Ovary (tissue), 3 donors: ENCODE data around the gene DYNC1H1.

Experiments used
- CTCF ChIP-seq, 3 donors: fragments of 450-650 bp in 2 of 3; fragments of 200-600 bp in 1 of 3; IDR thresholded peaks; one replicate each; pipeline versions ENCODE4 v1.5.1 to v1.8.0; 2016 to 2022; ENCODE audit warnings: antibody characterized with exemption in 3 of 3, mild to moderate bottlenecking in 1 of 3
- EP300 ChIP-seq: sonication (generic); formaldehyde crosslinking; IDR thresholded peaks from one replicate; pipeline ENCODE4 v1.6.1; 2017; ENCODE audit warnings: antibody characterized with exemption
- POLR2A ChIP-seq: fragments of 450-650 bp; IDR thresholded peaks from one replicate; pipeline ENCODE4 v1.6.1; 2017; ENCODE audit warnings: antibody characterized with exemption, mild to moderate bottlenecking, moderate library complexity
- donor health status: DM: no; HTN: no; CAD: no.

- TF ChIP-seq EP300, result no peak
- TF ChIP-seq CTCF (IDR thresholded peaks at IDR 0.05), result no peak
- no peak for TF ChIP-seq POLR2A
These were observed 6.5 kb downstream of the DYNC1H1 start for GRCh38 chr14:101970830-101971400.
